ENCODE measurements around the gene SMO. TPM values are rescaled to one million over a fixed set of nuclear protein-coding genes. Genes with fewer than 3 reads are reported as not detected.
"Not testable (repeated sequence)": the region's sequence is repeated elsewhere in the genome, so short reads cannot be mapped to it uniquely, and the experiment has no call there.

The SMO gene
- total RNA-seq, 1 donor from 2014 or later: 5.0 TPM

DNA sequence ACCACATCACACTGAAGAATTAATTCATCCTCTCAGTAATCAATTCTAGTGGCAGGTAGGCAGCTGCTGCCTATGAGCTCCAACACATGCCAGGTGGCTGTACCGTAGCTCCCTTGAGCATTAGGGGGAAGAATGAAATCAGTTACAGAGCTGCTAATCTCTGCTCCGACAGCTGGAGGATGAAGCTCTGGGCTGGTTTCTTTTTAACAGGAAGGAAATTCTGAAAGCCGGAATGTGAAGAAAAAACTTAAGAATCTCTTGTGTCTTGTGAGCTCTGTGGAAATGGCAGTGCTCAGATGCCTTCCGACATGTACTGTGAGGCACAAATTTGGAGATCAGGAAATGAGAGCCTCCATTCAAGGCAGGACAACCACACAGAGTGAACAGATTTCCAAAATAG, 33.6 kb downstream of the SMO start:
- ATAC-seq (ENCODE audit: poor library complexity): no peak
- no peak for DNase-seq
- intact Hi-C loops (cut with DNase I): no loop called here

GRCh38 chr7:129224251-129225205, 36.1 kb downstream of the SMO start, which contains the start of gene AHCYL2:
Gene AHCYL2 (plus strand): TSS chr7:129225030.
- intact Hi-C loops (cut with DNase I): no loop called here
- DNase-seq: peak; percentile 99
- peak; percentile 99 for ATAC-seq (ENCODE audit: poor library complexity)

- DNase-seq (peak; percentile 71), ATAC-seq (ENCODE audit: poor library complexity) (peak; percentile 41)
- intact Hi-C loops (cut with DNase I): no loop called here
These were observed 36.9 kb downstream of the SMO start for GRCh38 chr7:129225206-129225930.

- ATAC-seq (ENCODE audit: poor library complexity) (no peak), DNase-seq (no peak)
- intact Hi-C loops (cut with DNase I): no loop called here
These were observed 37.6 kb downstream of the SMO start for GRCh38 chr7:129225931-129226572.

GRCh38 chr7:129227646-129228578, 39.5 kb downstream of the SMO start:
- ATAC-seq (ENCODE audit: poor library complexity): no peak
- no peak for DNase-seq
- intact Hi-C loops (cut with DNase I): no loop called here

GRCh38 chr7:129228633-129229032, 40.2 kb downstream of the SMO start:
- intact Hi-C loops (cut with DNase I): no loop called here
- no peak for ATAC-seq (ENCODE audit: poor library complexity)
- DNase-seq: no peak

- DNase-seq (no peak), ATAC-seq (ENCODE audit: poor library complexity) (no peak)
- intact Hi-C loops (cut with DNase I): no loop called here
These were observed 43.2 kb downstream of the SMO start for GRCh38 chr7:129231666-129232065.

DNA sequence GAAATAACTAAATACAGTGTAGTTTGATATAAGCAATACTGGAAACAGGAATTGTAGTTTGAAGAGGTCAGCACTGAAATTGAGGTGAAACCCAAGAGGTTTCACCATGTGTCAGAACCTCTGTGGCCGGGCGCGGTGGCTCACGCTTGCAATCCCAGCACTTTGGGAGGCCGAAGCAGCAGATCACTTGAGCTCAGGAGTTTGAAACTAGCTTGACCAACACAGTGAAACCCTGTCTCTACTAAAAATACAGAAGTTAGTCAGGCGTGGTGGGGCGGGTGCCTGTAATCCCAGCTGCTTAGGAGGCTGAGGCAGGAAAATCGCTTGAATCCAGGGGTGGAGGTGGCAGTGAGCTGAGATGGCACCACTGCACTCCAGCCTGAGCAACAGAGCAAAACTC, 50.1 kb downstream of the SMO start:
- intact Hi-C loops (cut with DNase I): no loop called here
- ATAC-seq (ENCODE audit: poor library complexity) (no peak), DNase-seq (no peak)

GRCh38 chr7:129240119-129240820, 51.8 kb downstream of the SMO start:
- ATAC-seq (ENCODE audit: poor library complexity) (no peak), DNase-seq (no peak)
- intact Hi-C loops (cut with DNase I): no loop called here

GRCh38 chr7:129244220-129244619, 55.8 kb downstream of the SMO start:
- DNase-seq: no peak
- ATAC-seq (ENCODE audit: poor library complexity): no peak
- intact Hi-C loops (cut with DNase I): no loop called here

DNA sequence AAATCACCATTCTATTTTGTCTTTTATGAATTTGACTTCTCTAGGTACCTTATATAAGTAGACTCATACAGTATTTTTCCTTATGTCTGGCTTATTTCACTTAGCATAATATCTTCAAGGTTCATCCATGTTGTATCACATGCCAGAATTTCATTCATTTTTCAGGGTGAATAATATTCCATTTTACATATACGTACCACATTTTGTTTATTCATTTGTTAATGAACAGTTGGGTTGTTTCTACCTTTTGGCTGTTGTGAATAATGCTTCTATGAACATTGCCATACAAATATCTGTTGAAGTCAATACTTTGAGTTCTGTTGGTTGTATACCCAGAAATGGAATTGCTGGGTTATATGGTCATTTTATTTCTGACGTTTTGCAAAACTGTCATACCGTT, 57.1 kb downstream of the SMO start:
- DNase-seq (no peak), ATAC-seq (ENCODE audit: poor library complexity) (no peak)
- intact Hi-C loops (cut with DNase I): no loop called here

DNA sequence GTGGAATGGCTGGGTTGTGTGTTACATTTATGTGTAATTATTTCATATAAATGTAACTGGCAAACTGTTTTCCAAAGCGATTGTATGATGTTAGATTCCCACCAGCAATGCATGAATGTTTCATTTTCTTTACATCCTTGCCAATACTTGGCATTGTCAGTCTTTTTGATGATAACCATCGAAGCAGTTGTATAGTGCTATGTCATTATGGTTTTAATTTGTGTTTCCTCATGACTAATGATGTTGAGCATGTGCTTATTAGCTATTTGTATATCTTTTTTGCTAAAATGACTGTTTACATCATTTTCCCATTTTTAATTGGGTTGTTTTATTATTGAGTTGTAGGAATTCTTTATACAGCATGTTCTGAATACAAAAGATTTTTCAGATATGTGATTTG, 58.7 kb downstream of the SMO start:
- intact Hi-C loops (cut with DNase I): no loop called here
- no peak for DNase-seq
- no peak for ATAC-seq (ENCODE audit: poor library complexity)

GRCh38 chr7:129252128-129252527, 63.7 kb downstream of the SMO start:
- no peak for DNase-seq
- intact Hi-C loops (cut with DNase I): no loop called here
- no peak for ATAC-seq (ENCODE audit: poor library complexity)

DNA sequence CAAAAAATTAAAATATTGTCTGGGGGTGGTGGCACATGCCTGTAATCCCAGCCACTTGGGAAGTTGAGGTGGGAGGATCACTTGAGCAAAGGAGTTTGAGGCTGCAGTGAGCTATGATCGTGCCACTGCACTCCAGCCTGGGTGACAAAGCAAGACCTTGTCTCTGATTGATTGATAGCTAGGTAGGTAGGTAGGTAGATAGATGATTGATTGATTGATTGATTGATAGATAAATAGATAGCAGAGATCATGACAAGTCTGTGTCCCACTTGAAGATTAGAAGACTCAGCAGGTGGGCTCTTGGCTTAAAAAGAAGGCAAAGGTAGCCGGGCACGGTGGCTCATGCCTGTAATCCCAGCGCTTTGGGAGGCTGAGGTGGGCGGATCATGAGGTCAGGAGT, 64.2 kb downstream of the SMO start:
- intact Hi-C loops (cut with DNase I); ATAC-seq (ENCODE audit: poor library complexity); DNase-seq: not testable (repeated sequence)

GRCh38 chr7:129255800-129256199, 67.4 kb downstream of the SMO start:
- intact Hi-C loops (cut with DNase I): no loop called here
- DNase-seq: no peak
- ATAC-seq (ENCODE audit: poor library complexity): no peak

- intact Hi-C loops (cut with DNase I): no loop called here
These were observed 67.8 kb downstream of the SMO start for GRCh38 chr7:129256221-129256620.

GRCh38 chr7:129257168-129257567, 68.7 kb downstream of the SMO start:
- DNase-seq (no peak), ATAC-seq (ENCODE audit: poor library complexity) (no peak)
- intact Hi-C loops (cut with DNase I): no loop called here

More at GRCh38 chr7:129256221-129256620, 67.8 kb downstream of the SMO start:
- ATAC-seq (ENCODE audit: poor library complexity) (no peak), DNase-seq (no peak)

Measured in Right ventricle myocardium superior (tissue), 1 donor.